Dendritic cell treated with granulocyte-macrophage colony-stimulating factor and Interleukin-4, amounts not matched to agents 40 ng/mL and 50 ng/mL, for 4 days (primary cell): Measurements from ENCODE around the gene CACUL1.
"Not testable (repeated sequence)": the region's sequence is repeated elsewhere in the genome, so short reads cannot be mapped to it uniquely, and the experiment has no call there.

Experiments used
- H3K27ac Mint-ChIP-seq: one replicate; pipeline ENCODE4 v1.8.0; 2022; ENCODE audit warnings: mild to moderate bottlenecking, mixed read lengths
- H3K27me3 Mint-ChIP-seq: one replicate; pipeline ENCODE4 v1.8.0; 2022; ENCODE audit warnings: mild to moderate bottlenecking, mixed read lengths
- H3K36me3 Mint-ChIP-seq: one replicate; pipeline ENCODE4 v1.8.0; 2022; ENCODE audit warnings: low read depth, mixed read lengths
- H3K4me1 Mint-ChIP-seq: one replicate; pipeline ENCODE4 v1.8.0; 2022; ENCODE audit warnings: low read depth, mixed read lengths
- H3K4me3 Mint-ChIP-seq: one replicate; pipeline ENCODE4 v1.8.0; 2022; ENCODE audit warnings: mild to moderate bottlenecking, moderate library complexity, mixed read lengths
- H3K9me3 Mint-ChIP-seq: one replicate; pipeline ENCODE4 v1.8.0; 2022; ENCODE audit warnings: mixed read lengths
- intact Hi-C: fragments of 100-400 bp; cut with micrococcal nuclease; formaldehyde crosslinking; loops from one replicate; pipeline ENCODE4 v1.15.0; 2022

The CACUL1 gene

GRCh38 chr10:118672153-118672552 is 82.6 kb downstream of the CACUL1 start:
- Mint-ChIP-seq H3K27ac (no peak overlapping the region), H3K4me1 (peaks cover 18% of the 10 kb centered on the region), H3K36me3 (peaks cover 41% of the 10 kb centered on the region), H3K27me3 (peaks cover 5% of the 10 kb centered on the region), H3K9me3 (no peaks in the 10 kb centered on the region), H3K4me3 (no peak overlapping the region)
- intact Hi-C loops = no loop called here

- H3K27ac Mint-ChIP-seq, intact Hi-C loops, H3K9me3 Mint-ChIP-seq, H3K27me3 Mint-ChIP-seq, H3K4me3 Mint-ChIP-seq: not testable (repeated sequence)
- Mint-ChIP-seq H3K36me3 (peaks cover 39% of the 10 kb centered on the region), H3K4me1 (peaks cover 18% of the 10 kb centered on the region)
These were observed 83.5 kb downstream of the CACUL1 start for GRCh38 chr10:118671221-118671620.

GRCh38 chr10:118670472-118671124 is 84.2 kb downstream of the CACUL1 start:
- peaks cover 5% of the 10 kb centered on the region for H3K27me3 Mint-ChIP-seq
- no peak overlapping the region for H3K27ac Mint-ChIP-seq
- no peak overlapping the region for H3K4me3 Mint-ChIP-seq
- no peaks in the 10 kb centered on the region for H3K9me3 Mint-ChIP-seq
- H3K36me3 Mint-ChIP-seq = peaks cover 33% of the 10 kb centered on the region
- intact Hi-C loops = no loop called here
- H3K4me1 Mint-ChIP-seq = peaks cover 18% of the 10 kb centered on the region

GRCh38 chr10:118669835-118670234 is 84.9 kb downstream of the CACUL1 start:
- Mint-ChIP-seq H3K27ac (no peak overlapping the region), H3K36me3 (peaks cover 26% of the 10 kb centered on the region), H3K27me3 (peaks cover 7% of the 10 kb centered on the region), H3K4me1 (peaks cover 18% of the 10 kb centered on the region), H3K9me3 (no peaks in the 10 kb centered on the region), H3K4me3 (no peak overlapping the region)
- intact Hi-C loops = no loop called here

GRCh38 chr10:118669020-118669791 is 85.6 kb downstream of the CACUL1 start:
- Mint-ChIP-seq H3K27ac (no peak overlapping the region), H3K4me1 (peaks cover 18% of the 10 kb centered on the region), H3K36me3 (peaks cover 19% of the 10 kb centered on the region), H3K4me3 (no peak overlapping the region), H3K9me3 (no peaks in the 10 kb centered on the region), H3K27me3 (peaks cover 11% of the 10 kb centered on the region)
- intact Hi-C loops = no loop called here

- no peak overlapping the region for H3K27ac Mint-ChIP-seq
These were observed 86.4 kb downstream of the CACUL1 start for GRCh38 chr10:118668228-118668952.

GRCh38 chr10:118667732-118668131 is 87.0 kb downstream of the CACUL1 start:
- intact Hi-C loops = no loop called here
- no peaks in the 10 kb centered on the region for H3K9me3 Mint-ChIP-seq
- no peak overlapping the region for H3K4me3 Mint-ChIP-seq
- H3K36me3 Mint-ChIP-seq = peaks cover 5% of the 10 kb centered on the region
- H3K27me3 Mint-ChIP-seq = peaks cover 17% of the 10 kb centered on the region
- peaks cover 18% of the 10 kb centered on the region for H3K4me1 Mint-ChIP-seq
- H3K27ac Mint-ChIP-seq = no peak overlapping the region

More at GRCh38 chr10:118668228-118668952, 86.4 kb downstream of the CACUL1 start:
- intact Hi-C loops = no loop called here
- Mint-ChIP-seq H3K9me3 (no peaks in the 10 kb centered on the region), H3K36me3 (peaks cover 11% of the 10 kb centered on the region), H3K27me3 (peaks cover 14% of the 10 kb centered on the region), H3K4me1 (peaks cover 18% of the 10 kb centered on the region), H3K4me3 (no peak overlapping the region)

- intact Hi-C loops = no loop called here
- H3K4me1 Mint-ChIP-seq = peaks cover 18% of the 10 kb centered on the region
- H3K9me3 Mint-ChIP-seq = no peaks in the 10 kb centered on the region
- H3K27me3 Mint-ChIP-seq = peaks cover 28% of the 10 kb centered on the region
- H3K27ac Mint-ChIP-seq = no peak overlapping the region
- H3K4me3 Mint-ChIP-seq = no peak overlapping the region
- no peaks in the 10 kb centered on the region for H3K36me3 Mint-ChIP-seq
These were observed 88.4 kb downstream of the CACUL1 start for GRCh38 chr10:118666350-118666749.

- Mint-ChIP-seq H3K4me3 (no peak overlapping the region), H3K36me3 (no peaks in the 10 kb centered on the region), H3K27me3 (peaks cover 38% of the 10 kb centered on the region), H3K9me3 (no peaks in the 10 kb centered on the region), H3K27ac (no peak overlapping the region), H3K4me1 (peaks cover 12% of the 10 kb centered on the region)
- intact Hi-C loops = no loop called here
These were observed 90.4 kb downstream of the CACUL1 start for GRCh38 chr10:118664321-118664720.

- no peak overlapping the region for H3K27ac Mint-ChIP-seq
- intact Hi-C loops = no loop called here
- peaks cover 38% of the 10 kb centered on the region for H3K27me3 Mint-ChIP-seq
- H3K36me3 Mint-ChIP-seq = no peaks in the 10 kb centered on the region
- peaks cover under 1% of the 10 kb centered on the region for H3K4me1 Mint-ChIP-seq
- no peak overlapping the region for H3K4me3 Mint-ChIP-seq
- H3K9me3 Mint-ChIP-seq = no peaks in the 10 kb centered on the region
These were observed 91.6 kb downstream of the CACUL1 start for GRCh38 chr10:118663176-118663575.

- H3K4me1 Mint-ChIP-seq = no peaks in the 10 kb centered on the region
- no peak overlapping the region for H3K4me3 Mint-ChIP-seq
- H3K36me3 Mint-ChIP-seq = no peaks in the 10 kb centered on the region
- no peaks in the 10 kb centered on the region for H3K9me3 Mint-ChIP-seq
- intact Hi-C loops = no loop called here
- H3K27me3 Mint-ChIP-seq = peaks cover 41% of the 10 kb centered on the region
- H3K27ac Mint-ChIP-seq = no peak overlapping the region
These were observed 92.3 kb downstream of the CACUL1 start for GRCh38 chr10:118662228-118663035.

GRCh38 chr10:118658762-118659161 is 96.0 kb downstream of the CACUL1 start:
- intact Hi-C loops = no loop called here
- no peak overlapping the region for H3K4me3 Mint-ChIP-seq
- H3K36me3 Mint-ChIP-seq = no peaks in the 10 kb centered on the region
- H3K9me3 Mint-ChIP-seq = no peaks in the 10 kb centered on the region
- no peak overlapping the region for H3K27ac Mint-ChIP-seq
- peaks cover 38% of the 10 kb centered on the region for H3K27me3 Mint-ChIP-seq
- no peaks in the 10 kb centered on the region for H3K4me1 Mint-ChIP-seq

GRCh38 chr10:118658168-118658567 is 96.6 kb downstream of the CACUL1 start:
- H3K4me1 Mint-ChIP-seq, H3K9me3 Mint-ChIP-seq, intact Hi-C loops, H3K4me3 Mint-ChIP-seq, H3K27ac Mint-ChIP-seq, H3K36me3 Mint-ChIP-seq: not testable (repeated sequence)
- peaks cover 36% of the 10 kb centered on the region for H3K27me3 Mint-ChIP-seq
